ENCODE data around the gene ZNF33B. TPM values are rescaled to one million over a fixed set of nuclear protein-coding genes. Genes with fewer than 3 reads are reported as not detected.

ZNF33B gene
- total RNA-seq, 4 donors from 2014 or later = 8.5 to 14.8 (median 9.3) TPM

DNA sequence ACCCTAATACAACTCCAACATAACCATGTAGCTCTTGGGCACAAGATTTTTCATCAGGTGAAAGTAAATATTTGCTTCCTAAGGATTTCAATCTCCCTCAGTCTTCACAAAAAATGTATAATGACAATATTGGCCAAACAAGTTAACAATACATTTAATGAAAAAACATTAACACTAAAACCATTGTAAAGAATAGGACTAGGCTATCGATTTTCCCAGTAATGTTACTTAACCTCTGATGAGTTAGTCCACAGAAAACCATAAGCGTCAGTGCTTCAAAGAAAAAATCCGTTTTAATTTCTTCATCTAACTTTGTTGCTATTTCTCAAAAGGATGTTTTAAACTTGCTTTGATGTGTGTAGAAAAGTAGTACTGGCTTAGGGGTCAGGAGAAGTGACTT, 1.2 kb downstream of the ZNF33B start:
- TF ChIP-seq, protein P1, sequence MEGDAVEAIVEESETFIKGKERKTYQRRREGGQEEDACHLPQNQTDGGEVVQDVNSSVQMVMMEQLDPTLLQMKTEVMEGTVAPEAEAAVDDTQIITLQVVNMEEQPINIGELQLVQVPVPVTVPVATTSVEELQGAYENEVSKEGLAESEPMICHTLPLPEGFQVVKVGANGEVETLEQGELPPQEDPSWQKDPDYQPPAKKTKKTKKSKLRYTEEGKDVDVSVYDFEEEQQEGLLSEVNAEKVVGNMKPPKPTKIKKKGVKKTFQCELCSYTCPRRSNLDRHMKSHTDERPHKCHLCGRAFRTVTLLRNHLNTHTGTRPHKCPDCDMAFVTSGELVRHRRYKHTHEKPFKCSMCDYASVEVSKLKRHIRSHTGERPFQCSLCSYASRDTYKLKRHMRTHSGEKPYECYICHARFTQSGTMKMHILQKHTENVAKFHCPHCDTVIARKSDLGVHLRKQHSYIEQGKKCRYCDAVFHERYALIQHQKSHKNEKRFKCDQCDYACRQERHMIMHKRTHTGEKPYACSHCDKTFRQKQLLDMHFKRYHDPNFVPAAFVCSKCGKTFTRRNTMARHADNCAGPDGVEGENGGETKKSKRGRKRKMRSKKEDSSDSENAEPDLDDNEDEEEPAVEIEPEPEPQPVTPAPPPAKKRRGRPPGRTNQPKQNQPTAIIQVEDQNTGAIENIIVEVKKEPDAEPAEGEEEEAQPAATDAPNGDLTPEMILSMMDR (IDR thresholded peaks at IDR 0.05; ENCODE audit: low read depth) = no peak

- TF ChIP-seq, protein P1 (IDR thresholded peaks at IDR 0.05; ENCODE audit: low read depth) = no peak
Measured at GRCh38 chr10:42635098-42635497, 3.3 kb downstream of the ZNF33B start.

DNA sequence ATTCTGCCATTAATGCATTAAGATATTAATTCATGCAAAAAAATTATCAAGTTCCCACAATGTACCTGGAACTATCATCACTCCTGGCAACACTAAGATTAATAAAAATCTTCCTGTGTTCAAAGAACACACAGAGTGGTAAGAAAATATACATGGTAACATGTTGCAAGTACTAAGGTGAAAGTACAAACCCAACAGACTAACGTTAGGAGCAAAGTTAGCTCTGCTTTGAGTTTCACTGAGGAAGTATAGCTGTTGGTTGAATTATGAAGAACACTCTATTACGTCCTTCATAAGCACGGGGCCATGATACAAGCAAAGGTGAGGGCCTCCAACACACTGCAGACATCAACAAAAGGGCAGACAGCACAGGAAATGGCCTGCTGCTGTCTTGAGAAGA, 5.8 kb downstream of the ZNF33B start:
- TF ChIP-seq, protein P1 (IDR thresholded peaks at IDR 0.05; ENCODE audit: low read depth) = no peak

DNA sequence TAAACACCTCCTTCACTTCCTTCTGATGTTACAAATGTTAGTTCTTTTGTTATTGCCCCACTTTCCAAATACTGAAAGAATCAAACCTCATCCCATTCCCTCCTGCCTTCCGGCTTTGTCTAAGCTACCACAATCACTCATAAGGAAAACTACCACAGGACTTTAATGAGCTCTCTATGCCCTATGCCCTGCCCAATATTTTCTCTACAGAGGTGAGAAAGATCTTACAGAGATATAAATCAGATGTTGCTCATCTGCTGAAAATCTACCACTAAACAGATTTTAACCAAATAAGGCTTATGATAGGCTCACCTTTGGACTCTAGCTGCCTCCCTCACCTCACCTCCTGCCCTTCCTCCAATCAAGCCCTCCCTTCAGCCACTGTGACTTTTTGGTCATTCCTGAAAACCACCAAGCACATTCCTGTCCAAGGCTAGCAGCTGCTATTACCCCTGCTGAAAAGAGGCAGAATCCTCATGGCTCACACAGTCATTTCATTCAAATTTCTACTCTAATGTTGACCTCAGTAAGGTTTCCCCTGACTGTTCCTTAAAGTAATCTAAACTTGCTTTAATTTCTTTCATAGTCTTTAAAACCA, 7.7 kb downstream of the ZNF33B start:
- TF ChIP-seq, protein P1 (IDR thresholded peaks at IDR 0.05; ENCODE audit: low read depth) = no peak

- TF ChIP-seq, protein P1 (IDR thresholded peaks at IDR 0.05; ENCODE audit: low read depth) = no peak
Measured at GRCh38 chr10:42623929-42624328, 14.4 kb downstream of the ZNF33B start.

GRCh38 chr10:42618424-42618823, 19.9 kb downstream of the ZNF33B start:
- TF ChIP-seq, protein P1 (IDR thresholded peaks at IDR 0.05; ENCODE audit: low read depth) = no peak

GRCh38 chr10:42615419-42615818, 23.0 kb downstream of the ZNF33B start:
- TF ChIP-seq, protein P1 (IDR thresholded peaks at IDR 0.05; ENCODE audit: low read depth) = no peak

Measured in subcutaneous adipose tissue (tissue), 4 donors.